HepG2 (cell line): ENCODE data around the gene GPR162. TPM values are rescaled to one million over a fixed set of nuclear protein-coding genes. Genes with fewer than 3 reads are reported as not detected.
A peak's percentile ranks its signal among the peaks of the same experiment; 100 is the strongest.

ENCODE experiments used
- ASH2L ChIP-seq: fragments of 300-600, 200-600 bp; sonication (generic); IDR thresholded peaks from 2 replicates; pipeline ENCODE4 v1.7.0; 2017; ENCODE audit warnings: low read depth, mild to moderate bottlenecking, moderate library complexity, mixed read lengths, low read length; ENCODE audit not compliant: insufficient read length
- CCDC6 ChIP-seq: sonication (generic); formaldehyde crosslinking; IDR thresholded peaks from 2 replicates; pipeline ENCODE4 v1.8.1; 2022; ENCODE audit warnings: mild to moderate bottlenecking, missing genetic modification reagents, moderate library complexity
- ELF4 ChIP-seq: sonication (generic); formaldehyde crosslinking; IDR thresholded peaks from 2 replicates; pipeline ENCODE4 v1.5.0; 2020; ENCODE audit warnings: missing genetic modification reagents, mild to moderate bottlenecking, moderate library complexity, borderline replicate concordance
- HES4 ChIP-seq: sonication (generic); formaldehyde crosslinking; IDR thresholded peaks from 2 replicates; pipeline ENCODE4 v1.9.0; 2021; ENCODE audit warnings: mild to moderate bottlenecking, missing genetic modification reagents, borderline replicate concordance
- HNF4G ChIP-seq, 2 experiments: sonication (generic) in 1 of 2; formaldehyde crosslinking in 1 of 2; IDR thresholded peaks; 2 replicates each; pipeline versions ENCODE4 v1.4.0 to v1.6.1; 2011 to 2020; ENCODE audit warnings: borderline replicate concordance in 2 of 2, low read depth in 2 of 2, mild to moderate bottlenecking in 2 of 2, low read length in 1 of 2, missing genetic modification reagents in 1 of 2, moderate library complexity in 1 of 2
- KDM5A ChIP-seq: fragments of 200-600 bp; sonication (generic); IDR thresholded peaks from 2 replicates; pipeline ENCODE4 v1.7.0; 2018; ENCODE audit warnings: antibody characterized with exemption, mild to moderate bottlenecking, low read length, borderline replicate concordance
- MAZ ChIP-seq, 2 experiments: sonication (generic) in 1 of 2; formaldehyde crosslinking in 1 of 2; IDR thresholded peaks; 2 replicates each; pipeline versions ENCODE4 v1.5.0 to v1.6.1; 2012 to 2020; ENCODE audit warnings: low read depth in 2 of 2, mild to moderate bottlenecking in 2 of 2, borderline replicate concordance in 1 of 2, improper control_type of control experiment in 1 of 2, low read length in 1 of 2, missing genetic modification reagents in 1 of 2, moderate library complexity in 1 of 2
- NR2C2 ChIP-seq: sonication (generic); formaldehyde crosslinking; IDR thresholded peaks from 2 replicates; pipeline ENCODE4 v1.4.0; 2020; ENCODE audit warnings: missing genetic modification reagents, mild to moderate bottlenecking, moderate library complexity, borderline replicate concordance
- PATZ1 ChIP-seq: sonication (generic); formaldehyde crosslinking; IDR thresholded peaks from 2 replicates; pipeline ENCODE4 v1.4.0; 2020; ENCODE audit warnings: missing genetic modification reagents
- TBX2 ChIP-seq: sonication (generic); formaldehyde crosslinking; IDR thresholded peaks from 2 replicates; pipeline ENCODE4 v1.5.0; 2020; ENCODE audit warnings: missing genetic modification reagents, mild to moderate bottlenecking, borderline replicate concordance
- ZNF33B ChIP-seq: sonication (generic); formaldehyde crosslinking; IDR thresholded peaks from 2 replicates; pipeline ENCODE4 v1.5.1; 2020; ENCODE audit warnings: mild to moderate bottlenecking, missing genetic modification reagents
- ZNF572 ChIP-seq: sonication (generic); formaldehyde crosslinking; IDR thresholded peaks from 2 replicates; pipeline ENCODE4 v1.5.1; 2020; ENCODE audit warnings: mild to moderate bottlenecking, missing genetic modification reagents
- ZNF639 ChIP-seq: conservative IDR thresholded peaks from 2 replicates; pipeline ENCODE4 v1.6.1; 2018; ENCODE audit warnings: missing genetic modification reagents
- ZNF782 ChIP-seq: sonication (generic); formaldehyde crosslinking; IDR thresholded peaks from 2 replicates; pipeline ENCODE4 v1.4.0; 2020; ENCODE audit warnings: missing genetic modification reagents, mild to moderate bottlenecking, borderline replicate concordance
- ZNF839 ChIP-seq: sonication (generic); formaldehyde crosslinking; IDR thresholded peaks from 2 replicates; pipeline ENCODE4 v1.4.0; 2020; ENCODE audit warnings: missing genetic modification reagents, mild to moderate bottlenecking, borderline replicate concordance
- ZSCAN21 ChIP-seq: sonication (generic); formaldehyde crosslinking; IDR thresholded peaks from 2 replicates; pipeline ENCODE4 v1.8.0; 2022; ENCODE audit warnings: mild to moderate bottlenecking, missing genetic modification reagents, moderate library complexity, borderline replicate concordance
- polyA plus RNA-seq, 8 experiments: library from polyadenylated mRNA; depleted of rRNA in 3 of 8; stranded (reverse) in 7 of 8; unstranded in 1 of 8; fragments of >200 nt; fragmentation: Illumina TruSeq in 4 of 8; extraction: Trizol in 4 of 8; gene quantifications; 2 replicates each; pipeline versions ENCODE4 v1.2.1 to v1.2.3, GENCODE V29; 2011 to 2016; ENCODE audit warnings: low read depth in 4 of 8, missing spikeins in 1 of 8, mixed read lengths in 1 of 8; ENCODE audit not compliant: insufficient read depth in 1 of 8
- total RNA-seq, 5 experiments: library from RNA; depleted of rRNA; stranded (reverse); fragments of >200 nt; fragmentation: Illumina TruSeq; extraction: Trizol; gene quantifications; 2 replicates each; pipeline ENCODE4 v1.2.3, GENCODE V29; 2016; ENCODE audit warnings: low read depth in 1 of 5

GPR162 gene
- total and polyA plus RNA-seq, 2 of the 13 experiments (the other 11 are each of a cell fraction or from before 2014, with no cell fraction given): 0.08 TPM; not detected in 1

DNA sequence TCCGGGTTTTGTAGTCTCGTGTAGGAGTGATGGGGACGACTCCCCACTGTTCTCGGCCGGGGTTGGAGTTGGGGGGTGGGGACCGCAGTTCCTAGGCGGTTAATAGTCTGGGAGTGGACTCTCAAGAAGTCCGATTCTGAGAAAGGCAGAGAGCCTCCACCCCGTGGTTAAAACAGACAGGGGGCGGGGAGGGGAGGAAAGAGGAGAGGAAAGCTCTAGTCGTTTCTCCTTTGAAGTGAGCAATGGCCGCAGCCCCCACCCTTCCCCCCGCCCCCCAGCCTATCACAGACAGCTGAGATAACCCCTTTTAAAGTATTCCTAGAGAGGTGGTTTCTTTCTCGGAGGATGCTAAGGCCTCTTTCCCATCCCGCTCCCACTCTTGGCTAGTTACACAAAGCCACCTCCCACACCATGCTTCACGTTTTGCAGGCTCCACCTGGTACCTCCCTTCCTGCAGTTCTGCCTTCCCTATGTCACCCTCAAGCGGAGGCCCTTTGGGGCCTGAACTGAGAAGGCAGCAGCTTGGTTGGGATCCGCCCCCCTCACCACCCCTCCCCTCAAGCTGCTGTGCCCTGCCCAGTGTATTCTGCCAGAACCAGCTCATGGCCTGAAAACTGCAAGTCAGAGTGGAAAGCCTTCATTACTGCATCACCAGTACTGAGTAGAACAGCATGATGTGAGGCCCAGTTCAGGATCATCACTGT lies 31.2 kb downstream of the GPR162 start (continued):
- TF ChIP-seq ELF4 (CRISPR knock-in tag): 0 out of 2 replicates have a peak, but pooled peaks have one; percentile 16
- TF ChIP-seq ZNF33B (CRISPR knock-in tag): 0 out of 2 replicates have a peak, but pooled peaks have one; percentile 8
- no peak for TF ChIP-seq HES4 (CRISPR knock-in tag)
- TF ChIP-seq ZNF782 (CRISPR knock-in tag): no peak
- peak; percentile 36; the same call in 1 of the 2 replicates for TF ChIP-seq TBX2 (CRISPR knock-in tag)
- peak; percentile 26; the same call in 1 of the 2 replicates for TF ChIP-seq KDM5A
- 0 out of 2 replicates have a peak, but pooled peaks have one; percentile 2 for TF ChIP-seq ZNF572 (CRISPR knock-in tag)
- no peak for TF ChIP-seq CCDC6 (CRISPR knock-in tag)
- no peak for TF ChIP-seq ZNF639 (CRISPR knock-in tag)
- no peak; the same call in 1 of the 2 replicates for TF ChIP-seq HNF4G (IDR thresholded peaks at IDR 0.05; ENCODE audit: borderline replicate concordance, low read depth, low read length)
- 0 out of 2 replicates have a peak, but pooled peaks have one; percentile 15 for TF ChIP-seq HNF4G (CRISPR knock-in tag; IDR thresholded peaks at IDR 0.05; ENCODE audit: borderline replicate concordance, low read depth)
- peak; percentile 13 for TF ChIP-seq NR2C2 (CRISPR knock-in tag)
- 0 out of 2 replicates have a peak, but pooled peaks have one; percentile 9 for TF ChIP-seq ZNF839
- peak; percentile 12; the same call in 1 of the 2 replicates for TF ChIP-seq PATZ1 (CRISPR knock-in tag)
- TF ChIP-seq ZSCAN21 (CRISPR knock-in tag): peak; percentile 54; the same call in 1 of the 2 replicates
- TF ChIP-seq MAZ (IDR thresholded peaks at IDR 0.05; ENCODE audit: borderline replicate concordance, low read depth, low read length): no peak
- TF ChIP-seq MAZ (CRISPR knock-in tag; IDR thresholded peaks at IDR 0.05; ENCODE audit: low read depth): peak; percentile 3; the same call in 1 of the 2 replicates
- TF ChIP-seq ASH2L: peak; percentile 5
